HFF-Myc (cell line): ENCODE data around the gene ALDH1L1.
"Not testable (repeated sequence)": the region's sequence is repeated elsewhere in the genome, so short reads cannot be mapped to it uniquely, and the experiment has no call there.

Experiments
- DNase-seq: peaks from one replicate; pipeline ENCODE4 v3.0.0-alpha.2; 2011; ENCODE audit warnings: low read depth; ENCODE audit errors: extremely low read depth
- H3K4me3 ChIP-seq: replicated peaks from 2 replicates; pipeline ENCODE4 v1.5.1; 2011; ENCODE audit warnings: low read depth, mild to moderate bottlenecking, control low read depth, low read length
- TF ChIP-seq, protein P1 (sequence below): IDR thresholded peaks from 2 replicates; pipeline ENCODE4 v1.5.1; 2012; ENCODE audit warnings: mild to moderate bottlenecking, low read depth, low read length, control low read depth; ENCODE audit errors: missing control alignments

Gene ALDH1L1

DNA sequence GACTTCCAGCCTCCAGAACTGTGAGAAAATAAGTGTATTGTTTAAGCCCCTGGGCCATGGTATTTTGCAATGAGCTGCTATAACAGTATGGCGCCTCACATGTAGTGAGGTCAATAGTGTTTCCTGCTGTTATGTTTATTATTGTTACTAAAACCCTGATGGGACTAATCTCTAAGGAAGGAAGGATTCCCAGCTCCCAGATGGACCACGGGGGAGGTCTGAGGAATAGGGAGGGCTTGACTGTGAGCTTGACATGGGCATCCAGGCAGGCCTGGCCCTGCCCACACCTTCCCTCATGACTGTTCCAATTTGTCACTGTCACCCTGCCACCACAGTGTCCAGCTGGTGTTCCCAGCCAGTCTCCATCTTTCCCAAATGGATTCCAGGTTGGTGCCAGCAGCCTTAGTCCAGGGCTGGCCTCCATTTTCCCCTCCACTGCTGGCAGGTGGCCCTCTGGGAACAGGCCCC, 82.0 kb downstream of the ALDH1L1 start:
- TF ChIP-seq, protein P1, sequence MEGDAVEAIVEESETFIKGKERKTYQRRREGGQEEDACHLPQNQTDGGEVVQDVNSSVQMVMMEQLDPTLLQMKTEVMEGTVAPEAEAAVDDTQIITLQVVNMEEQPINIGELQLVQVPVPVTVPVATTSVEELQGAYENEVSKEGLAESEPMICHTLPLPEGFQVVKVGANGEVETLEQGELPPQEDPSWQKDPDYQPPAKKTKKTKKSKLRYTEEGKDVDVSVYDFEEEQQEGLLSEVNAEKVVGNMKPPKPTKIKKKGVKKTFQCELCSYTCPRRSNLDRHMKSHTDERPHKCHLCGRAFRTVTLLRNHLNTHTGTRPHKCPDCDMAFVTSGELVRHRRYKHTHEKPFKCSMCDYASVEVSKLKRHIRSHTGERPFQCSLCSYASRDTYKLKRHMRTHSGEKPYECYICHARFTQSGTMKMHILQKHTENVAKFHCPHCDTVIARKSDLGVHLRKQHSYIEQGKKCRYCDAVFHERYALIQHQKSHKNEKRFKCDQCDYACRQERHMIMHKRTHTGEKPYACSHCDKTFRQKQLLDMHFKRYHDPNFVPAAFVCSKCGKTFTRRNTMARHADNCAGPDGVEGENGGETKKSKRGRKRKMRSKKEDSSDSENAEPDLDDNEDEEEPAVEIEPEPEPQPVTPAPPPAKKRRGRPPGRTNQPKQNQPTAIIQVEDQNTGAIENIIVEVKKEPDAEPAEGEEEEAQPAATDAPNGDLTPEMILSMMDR, result no peak
- DNase-seq, result no peak
- no peak overlapping the region for H3K4me3 ChIP-seq

DNA sequence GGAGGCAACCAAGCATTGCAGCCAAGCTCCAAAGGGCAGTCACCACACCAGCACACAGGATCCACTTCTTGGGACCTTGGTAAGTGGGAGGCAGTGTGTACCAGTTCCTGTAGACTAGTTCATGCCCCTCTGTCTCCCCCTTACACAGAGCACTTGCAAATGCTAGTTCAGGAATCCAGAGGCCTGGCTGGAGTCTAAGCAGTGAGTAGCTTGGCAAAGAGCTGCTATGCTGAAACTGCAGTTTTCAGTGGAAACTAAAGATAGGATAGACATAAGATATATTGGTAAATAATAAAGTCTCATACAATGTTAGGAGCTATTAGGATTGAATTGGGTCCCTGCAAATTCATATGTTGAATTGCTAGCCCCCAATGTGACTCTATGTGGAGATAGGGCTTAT, 82.6 kb downstream of the ALDH1L1 start:
- TF ChIP-seq, protein P1, result no peak
- DNase-seq, result no peak
- H3K4me3 ChIP-seq, result no peak overlapping the region

- H3K4me3 ChIP-seq, DNase-seq: not testable (repeated sequence)
These were observed 84.1 kb downstream of the ALDH1L1 start for GRCh38 chr3:126096274-126096673.

- not testable (repeated sequence) for H3K4me3 ChIP-seq, DNase-seq
These were observed 88.3 kb downstream of the ALDH1L1 start for GRCh38 chr3:126092128-126092527.

- TF ChIP-seq, protein P1, result no peak
- no peak overlapping the region for H3K4me3 ChIP-seq
- no peak for DNase-seq
These were observed 92.7 kb downstream of the ALDH1L1 start for GRCh38 chr3:126087552-126088175.

- DNase-seq, result no peak
- H3K4me3 ChIP-seq, result no peak overlapping the region
- TF ChIP-seq, protein P1, result no peak
These were observed 94.5 kb downstream of the ALDH1L1 start for GRCh38 chr3:126085841-126086240.

DNA sequence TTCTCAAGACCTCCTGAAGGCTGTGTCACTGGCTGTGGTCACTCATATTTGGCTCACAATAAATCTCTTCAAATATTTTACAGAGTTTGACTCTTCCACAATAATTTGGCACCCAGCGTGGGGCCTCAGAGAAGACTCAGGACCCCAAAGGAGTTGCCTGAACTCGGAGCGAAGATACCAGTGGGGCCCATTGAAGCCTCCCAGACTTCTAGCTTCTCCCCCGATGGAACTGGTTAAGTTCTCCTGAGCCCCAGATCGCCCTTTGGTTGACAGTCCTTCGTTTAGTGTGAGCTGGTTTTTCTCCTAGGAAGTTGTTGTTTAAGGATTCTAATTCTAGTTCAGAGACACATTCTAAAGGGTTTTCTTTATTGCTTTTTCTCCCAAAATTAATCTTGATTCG, 95.1 kb downstream of the ALDH1L1 start:
- DNase-seq, result no peak
- H3K4me3 ChIP-seq, result no peak overlapping the region
- TF ChIP-seq, protein P1, result no peak

DNA sequence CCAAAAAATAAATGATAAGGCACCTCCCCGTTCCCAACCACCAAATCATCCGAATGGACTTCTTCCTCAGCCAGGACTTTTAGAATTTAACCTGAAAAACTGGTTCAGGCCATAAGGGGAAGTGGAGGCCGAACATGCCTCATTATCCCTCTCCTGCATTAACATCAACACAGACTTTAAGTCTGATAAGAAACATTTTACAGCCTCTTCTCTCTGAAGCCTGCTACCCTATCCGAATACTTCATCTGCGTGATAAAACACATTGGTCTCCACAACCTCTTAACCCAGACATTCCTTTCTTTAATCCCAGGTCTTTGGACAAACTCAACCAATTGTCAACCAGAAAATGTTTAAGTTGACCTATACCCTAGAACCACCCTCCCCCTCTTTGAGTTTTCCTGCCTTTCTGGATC, 95.6 kb downstream of the ALDH1L1 start:
- no peak for DNase-seq
- TF ChIP-seq, protein P1, result no peak
- peak overlapping the region; percentile 62 for H3K4me3 ChIP-seq
